ENCODE measurements around the gene ZNF638.
"Not testable (repeated sequence)": the region's sequence is repeated elsewhere in the genome, so short reads cannot be mapped to it uniquely, and the experiment has no call there.

The ZNF638 gene

DNA sequence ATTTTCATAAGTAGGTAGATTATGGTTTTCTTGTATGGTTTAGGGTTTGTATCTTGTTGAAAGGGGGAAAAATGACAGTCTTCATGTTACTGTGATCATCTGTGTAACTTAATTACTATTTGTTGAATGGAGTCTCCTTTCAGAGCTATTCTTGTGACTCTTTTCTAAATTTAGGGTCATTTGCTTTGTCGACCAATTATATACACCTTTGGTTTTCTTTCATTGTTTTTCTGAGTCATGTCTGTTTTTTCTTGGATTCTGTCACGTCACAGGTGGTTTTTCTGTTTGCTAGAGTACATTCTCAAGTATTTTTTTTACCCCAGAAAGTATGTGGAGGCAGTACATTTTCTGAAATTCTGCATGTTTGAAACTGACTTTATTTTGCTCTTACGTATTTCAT lies 78.0 kb downstream of the ZNF638 start:
- DNase-seq (ENCODE audit: low spot score) = no peak

DNA sequence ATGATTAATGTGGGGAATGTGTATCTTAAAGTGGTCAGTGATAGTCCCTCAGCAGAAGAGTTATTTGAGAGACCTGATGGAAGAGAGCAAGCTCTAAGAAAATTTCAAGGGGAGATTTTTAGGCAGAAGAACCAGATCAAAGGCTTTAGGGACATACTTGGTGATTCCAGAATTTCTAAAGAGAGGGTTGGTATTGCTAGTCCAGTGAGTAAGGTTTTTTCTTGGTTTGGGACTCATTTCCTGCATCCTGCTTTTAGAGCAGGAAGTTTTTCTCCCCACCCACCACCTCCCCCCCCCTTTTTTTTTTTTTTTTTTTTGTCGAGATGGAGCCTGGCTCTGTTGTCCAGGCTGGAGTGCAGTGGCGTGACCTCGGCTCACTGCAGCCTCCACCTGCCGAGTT lies 79.1 kb downstream of the ZNF638 start:
- DNase-seq (ENCODE audit: low spot score) = no peak

DNA sequence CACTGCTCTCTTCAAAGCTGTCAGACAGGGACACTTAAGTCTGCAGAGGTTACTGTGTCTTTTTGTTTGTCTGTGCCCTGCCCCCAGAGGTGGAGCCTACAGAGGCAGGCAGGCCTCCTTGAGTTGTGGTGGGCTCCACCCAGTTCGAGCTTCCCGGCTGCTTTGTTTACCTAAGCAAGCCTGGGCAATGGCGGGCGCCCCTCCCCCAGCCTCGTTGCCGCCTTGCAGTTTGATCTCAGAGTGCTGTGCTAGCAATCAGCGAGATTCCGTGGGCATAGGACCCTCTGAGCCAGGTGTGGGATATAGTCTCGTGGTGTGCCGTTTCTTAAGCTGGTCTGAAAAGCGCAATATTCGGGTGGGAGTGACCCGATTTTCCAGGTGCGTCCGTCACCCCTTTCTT lies 85.3 kb downstream of the ZNF638 start:
- DNase-seq (ENCODE audit: low spot score) = not testable (repeated sequence)

DNA sequence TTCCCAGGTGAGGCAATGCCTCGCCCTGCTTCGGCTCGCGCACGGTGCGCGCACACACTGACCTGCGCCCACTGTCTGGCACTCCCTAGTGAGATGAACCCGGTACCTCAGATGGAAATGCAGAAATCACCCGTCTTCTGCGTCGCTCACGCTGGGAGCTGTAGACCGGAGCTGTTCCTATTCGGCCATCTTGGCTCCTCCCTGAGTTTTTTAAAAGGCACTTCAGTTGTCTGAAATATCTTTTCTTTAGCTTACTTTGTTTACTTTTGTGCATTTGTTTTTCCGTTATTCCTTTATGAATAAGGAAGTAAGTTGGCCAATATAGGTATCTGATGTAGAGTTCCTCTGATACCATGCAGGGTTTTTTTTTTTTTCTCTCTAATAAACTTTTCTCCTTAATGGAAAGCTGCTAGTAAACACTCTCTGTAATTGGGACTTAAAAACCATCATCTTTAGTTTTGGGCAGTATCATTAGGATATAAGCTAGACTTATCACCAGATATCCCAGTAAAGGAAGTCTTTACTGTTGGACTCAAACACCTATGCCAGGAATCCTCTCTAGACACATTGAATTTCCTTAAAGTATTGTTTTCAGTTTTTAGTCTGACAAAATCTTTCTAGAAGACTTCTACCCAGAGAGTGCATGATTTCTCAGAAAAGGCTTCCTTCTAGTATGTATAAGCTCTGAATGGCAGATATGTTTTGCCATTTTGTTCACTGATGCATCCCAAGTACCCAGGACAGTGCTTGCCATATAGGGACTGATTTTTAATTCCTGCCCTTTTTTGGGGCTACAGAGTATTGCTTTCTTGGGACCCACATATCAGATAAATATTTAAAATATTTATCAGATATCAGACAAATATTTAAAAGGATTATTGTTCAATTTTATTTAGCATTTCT lies 86.0 kb downstream of the ZNF638 start:
- no peak for DNase-seq (ENCODE audit: low spot score)

DNA sequence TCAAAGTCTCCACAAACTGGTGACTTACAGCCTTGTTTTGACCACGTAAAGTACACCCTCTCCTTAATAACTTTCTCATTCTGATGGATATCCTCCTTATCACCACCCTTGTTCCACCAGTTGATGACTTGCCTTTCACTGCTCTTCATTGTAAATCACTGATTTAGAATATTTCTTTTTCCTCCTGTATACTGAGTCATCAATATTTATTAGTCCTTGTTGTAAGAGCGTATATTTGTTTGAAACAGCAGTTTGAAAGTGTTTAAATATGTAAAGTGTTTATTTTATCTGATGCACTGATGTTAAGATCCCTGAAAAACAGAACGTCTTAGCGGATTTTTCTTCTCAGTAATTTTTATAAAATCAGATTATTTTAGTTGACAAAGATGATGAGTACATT lies 87.6 kb downstream of the ZNF638 start:
- DNase-seq (ENCODE audit: low spot score) = no peak

DNA sequence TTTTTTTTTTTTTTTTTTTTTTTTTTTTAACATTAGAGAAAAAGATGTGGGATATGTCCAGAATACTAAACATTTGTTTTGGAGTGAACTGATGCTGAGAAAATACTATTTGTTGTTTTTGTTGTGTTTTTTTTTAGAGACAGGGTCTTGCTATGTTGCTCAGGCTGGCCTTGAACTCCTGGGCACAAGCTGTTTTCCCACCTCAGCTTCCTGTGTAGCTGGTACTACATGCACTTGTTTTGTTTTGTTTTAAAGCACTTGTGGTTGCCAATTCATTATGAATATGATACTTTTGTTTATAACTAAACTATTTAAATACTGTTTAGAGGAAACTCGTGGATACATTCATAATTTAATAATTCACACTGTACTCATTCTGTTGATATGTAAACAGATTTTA lies 88.4 kb downstream of the ZNF638 start:
- DNase-seq (ENCODE audit: low spot score) = no peak

DNA sequence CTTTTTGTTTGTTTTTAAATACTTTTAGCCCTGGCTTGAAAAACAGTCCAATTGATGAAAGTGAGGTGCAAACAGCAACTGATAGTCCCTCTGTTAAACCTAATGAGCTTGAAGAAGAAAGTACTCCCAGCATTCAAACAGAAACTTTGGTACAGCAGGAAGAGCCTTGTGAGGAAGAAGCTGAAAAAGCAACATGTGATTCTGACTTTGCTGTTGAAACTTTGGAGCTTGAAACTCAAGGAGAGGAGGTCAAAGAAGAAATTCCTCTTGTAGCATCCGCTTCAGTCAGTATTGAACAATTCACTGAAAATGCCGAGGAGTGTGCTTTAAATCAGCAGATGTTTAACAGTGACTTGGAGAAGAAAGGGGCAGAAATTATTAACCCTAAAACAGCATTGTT lies 91.2 kb downstream of the ZNF638 start:
- DNase-seq (ENCODE audit: low spot score) = no peak

DNA sequence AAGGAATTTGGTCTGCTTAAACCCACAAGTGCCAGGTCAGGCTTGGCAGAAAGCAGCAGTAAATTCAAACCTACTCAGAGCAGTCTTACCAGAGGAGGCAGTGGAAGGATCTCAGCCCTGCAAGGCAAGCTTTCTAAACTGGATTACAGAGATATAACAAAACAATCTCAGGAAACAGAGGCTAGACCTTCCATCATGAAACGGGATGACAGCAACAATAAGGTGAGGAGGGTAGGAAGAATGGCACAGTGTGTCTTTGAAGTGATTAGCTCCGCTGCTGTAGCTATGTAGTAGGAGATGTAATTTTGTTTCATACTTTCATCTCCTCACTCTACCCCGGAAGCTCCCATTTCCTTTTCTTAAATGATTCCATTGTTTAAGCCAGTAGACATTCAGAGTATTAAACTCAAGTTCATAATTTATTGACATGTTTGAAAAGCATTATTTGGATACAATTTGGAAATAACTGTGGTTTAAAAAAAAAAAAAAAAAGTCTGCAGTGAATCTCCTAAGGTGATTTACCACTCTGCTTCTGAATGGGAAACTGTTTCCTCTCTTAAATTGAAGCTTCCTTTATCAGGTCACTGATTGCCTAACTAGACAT lies 92.3 kb downstream of the ZNF638 start:
- peak; percentile 2 for DNase-seq (ENCODE audit: low spot score)

DNA sequence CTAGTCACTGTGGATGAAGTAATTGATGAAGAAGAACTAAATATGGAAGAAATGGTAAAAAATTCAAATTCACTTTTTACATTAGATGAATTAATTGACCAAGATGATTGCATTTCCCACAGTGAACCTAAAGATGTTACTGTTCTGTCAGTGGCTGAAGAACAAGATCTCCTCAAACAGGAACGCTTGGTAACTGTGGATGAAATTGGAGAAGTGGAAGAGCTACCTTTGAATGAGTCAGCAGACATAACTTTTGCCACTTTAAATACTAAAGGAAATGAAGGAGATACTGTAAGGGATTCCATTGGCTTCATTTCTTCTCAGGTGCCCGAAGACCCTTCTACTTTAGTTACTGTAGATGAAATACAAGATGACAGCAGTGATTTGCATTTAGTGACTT lies 95.1 kb downstream of the ZNF638 start:
- DNase-seq (ENCODE audit: low spot score) = no peak

DNA sequence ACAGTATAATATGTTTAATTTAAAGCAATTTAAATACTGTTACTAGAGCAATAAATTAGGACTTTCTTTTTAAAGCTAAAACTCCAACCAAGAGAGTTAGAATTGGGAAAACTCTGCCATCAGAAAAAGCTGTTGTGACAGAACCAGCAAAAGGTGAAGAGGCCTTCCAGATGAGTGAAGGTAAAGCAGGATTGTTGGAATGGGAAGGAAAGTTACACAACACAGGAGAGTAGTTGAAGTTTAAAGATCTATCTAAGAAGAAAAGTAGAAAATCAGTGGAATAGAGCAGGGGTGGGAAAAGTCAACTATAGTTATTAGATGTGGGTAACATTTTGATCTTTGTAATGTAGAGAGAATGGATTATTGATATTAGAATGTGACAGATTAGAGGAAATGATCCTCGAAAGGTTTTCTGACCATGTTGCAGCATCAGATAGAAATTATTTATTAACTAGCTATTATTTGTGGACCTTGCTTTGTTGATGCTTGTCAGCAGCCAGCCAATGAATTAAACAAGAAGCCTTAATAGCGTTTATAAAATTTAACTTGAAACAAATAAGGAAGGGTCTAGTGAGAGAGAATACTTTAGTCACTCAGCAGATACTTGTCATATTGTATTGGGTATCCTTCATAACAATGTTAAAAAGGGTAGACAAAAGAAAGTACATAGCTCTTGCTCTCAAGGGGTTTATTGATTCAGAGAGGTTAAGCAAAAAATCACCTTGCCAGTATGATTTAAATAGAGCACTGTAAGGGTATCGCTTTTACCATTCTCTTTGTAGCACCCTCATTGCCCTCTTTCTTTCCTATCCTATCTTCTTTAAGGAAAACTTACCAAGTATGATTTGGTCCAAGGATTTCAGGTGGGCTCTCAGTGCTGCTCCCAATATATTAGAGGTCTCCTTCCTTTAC lies 97.1 kb downstream of the ZNF638 start:
- DNase-seq (ENCODE audit: low spot score) = no peak

DNA sequence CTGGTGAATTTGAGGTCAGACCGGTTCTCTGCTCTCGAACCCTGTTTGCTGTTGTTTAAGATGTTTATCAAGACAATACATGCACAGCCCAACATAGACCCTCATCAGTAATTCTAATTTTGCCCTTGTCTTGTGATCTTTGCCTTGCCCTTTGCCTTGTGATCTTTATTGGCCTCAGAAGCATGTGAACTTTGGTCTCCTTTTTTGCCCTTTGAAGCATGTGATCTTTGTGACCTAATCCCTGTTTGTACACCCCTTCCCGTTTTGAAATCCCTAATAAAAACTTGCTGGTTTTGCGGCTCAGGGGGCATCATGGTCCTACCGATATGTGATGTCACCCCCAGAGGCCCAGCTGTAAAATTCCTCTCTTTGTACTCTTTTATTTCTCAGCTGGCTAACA lies 113.6 kb downstream of the ZNF638 start:
- DNase-seq (ENCODE audit: low spot score) = not testable (repeated sequence)

DNA sequence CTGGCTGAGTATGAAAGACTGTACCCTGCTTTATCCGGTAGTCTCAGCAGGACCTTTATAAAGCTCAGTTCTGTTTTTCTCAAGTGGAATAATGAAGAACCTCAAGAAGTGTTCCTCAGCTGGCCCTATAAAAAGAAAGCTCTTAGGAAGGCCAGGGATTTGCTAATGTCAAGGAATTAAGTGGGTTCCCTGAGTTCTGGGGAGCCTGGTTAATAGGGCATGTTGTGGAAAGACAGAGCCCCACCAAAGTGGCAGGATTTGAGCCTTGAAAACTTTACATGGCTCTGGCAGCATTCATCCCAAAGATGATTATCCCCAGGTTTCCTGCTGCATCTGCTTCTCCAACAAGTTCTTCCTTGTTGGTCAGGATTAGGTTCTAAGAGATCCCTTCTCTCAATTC lies 114.9 kb downstream of the ZNF638 start:
- no peak for DNase-seq (ENCODE audit: low spot score)

DNA sequence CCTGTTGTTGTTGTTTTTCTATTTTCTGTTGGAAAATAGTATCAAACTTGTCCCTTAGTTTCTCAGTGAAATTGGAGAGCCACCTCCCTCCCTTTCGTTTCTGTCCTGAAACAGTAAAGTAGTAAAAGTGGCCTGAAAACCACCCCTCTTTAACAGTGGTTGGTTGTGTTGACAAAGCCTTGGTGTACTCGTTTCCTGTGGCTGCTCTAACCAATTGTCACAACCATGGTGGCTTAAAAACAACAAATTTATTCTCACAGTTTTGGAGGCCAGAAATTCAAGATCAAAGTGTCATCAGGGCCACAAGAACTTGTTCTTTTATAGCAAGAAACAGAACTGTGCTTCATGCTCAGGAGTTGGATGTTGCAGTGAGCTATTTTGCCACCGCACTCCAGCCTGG lies 117.8 kb downstream of the ZNF638 start:
- DNase-seq (ENCODE audit: low spot score) = no peak

DNA sequence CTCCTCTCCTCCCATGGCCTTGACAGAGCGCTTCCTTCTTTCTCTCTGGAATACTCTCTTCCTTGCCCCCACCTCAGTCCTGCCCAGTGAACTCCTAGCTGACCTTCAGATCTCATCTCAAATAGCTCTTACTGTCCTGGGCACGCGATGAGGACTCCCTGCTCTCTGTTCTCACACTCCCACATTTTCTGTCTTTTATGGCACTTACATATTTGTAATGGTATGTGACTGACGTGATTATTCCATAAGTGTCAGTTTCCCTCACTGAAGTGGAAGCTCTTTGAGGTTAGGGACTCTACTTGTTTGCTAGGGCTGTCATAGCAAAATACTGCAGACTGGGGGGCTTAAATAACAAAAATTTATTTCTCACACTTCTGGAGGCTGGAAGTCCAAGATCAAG lies 120.1 kb downstream of the ZNF638 start:
- no peak for DNase-seq (ENCODE audit: low spot score)

DNA sequence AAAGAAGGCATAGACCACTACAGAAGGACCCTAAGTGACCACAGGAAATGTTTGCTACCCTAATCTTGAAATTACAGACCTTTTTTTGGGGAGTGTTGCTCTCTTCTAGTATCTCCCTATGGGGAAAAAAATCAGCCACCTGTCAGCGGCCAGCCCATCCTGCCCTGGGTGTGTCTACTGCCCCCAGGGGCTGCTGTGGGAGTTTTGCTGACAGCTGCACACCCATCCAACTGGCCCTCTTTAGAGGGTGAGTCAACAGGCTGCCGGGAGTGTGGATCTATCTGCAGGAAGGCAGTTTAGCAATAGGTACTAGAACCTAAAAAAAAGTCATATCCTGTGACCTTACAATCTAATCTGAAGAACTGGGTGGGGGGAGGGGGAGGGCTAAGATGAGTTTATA lies 121.0 kb downstream of the ZNF638 start:
- DNase-seq (ENCODE audit: low spot score) = no peak

DNA sequence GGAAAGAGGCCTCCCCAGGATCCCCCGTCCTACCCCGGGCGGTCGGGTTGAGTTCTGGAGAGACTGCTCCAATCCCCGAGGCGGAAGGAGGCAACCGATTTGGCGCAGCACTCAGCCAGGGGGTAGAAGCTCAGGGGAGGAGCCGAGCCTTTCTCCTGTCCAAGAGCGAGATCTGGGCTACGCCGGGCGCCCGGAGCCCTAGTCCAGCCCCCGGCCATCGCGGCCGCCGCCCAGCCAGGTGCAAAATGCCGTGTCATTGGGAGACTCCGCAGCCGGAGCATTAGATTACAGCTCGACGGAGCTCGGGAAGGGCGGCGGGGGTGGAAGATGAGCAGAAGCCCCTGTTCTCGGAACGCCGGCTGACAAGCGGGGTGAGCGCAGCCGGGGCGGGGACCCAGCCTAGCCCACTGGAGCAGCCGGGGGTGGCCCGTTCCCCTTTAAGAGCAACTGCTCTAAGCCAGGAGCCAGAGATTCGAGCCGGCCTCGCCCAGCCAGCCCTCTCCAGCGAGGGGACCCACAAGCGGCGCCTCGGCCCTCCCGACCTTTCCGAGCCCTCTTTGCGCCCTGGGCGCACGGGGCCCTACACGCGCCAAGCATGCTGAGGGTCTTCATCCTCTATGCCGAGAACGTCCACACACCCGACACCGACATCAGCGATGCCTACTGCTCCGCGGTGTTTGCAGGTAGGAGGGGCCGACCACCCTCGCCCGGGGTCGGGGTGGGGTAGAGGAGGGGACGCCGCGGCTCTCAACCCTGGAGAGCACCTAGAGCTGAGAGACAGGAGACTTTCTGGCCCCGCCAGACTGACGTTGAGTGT lies 122.0 kb downstream of the ZNF638 start, which contains the start of gene DYSF:
TSS of gene DYSF (plus strand) at position 158 of the 817 bp plus-strand sequence.
- DNase-seq (ENCODE audit: low spot score) = no peak

DNA sequence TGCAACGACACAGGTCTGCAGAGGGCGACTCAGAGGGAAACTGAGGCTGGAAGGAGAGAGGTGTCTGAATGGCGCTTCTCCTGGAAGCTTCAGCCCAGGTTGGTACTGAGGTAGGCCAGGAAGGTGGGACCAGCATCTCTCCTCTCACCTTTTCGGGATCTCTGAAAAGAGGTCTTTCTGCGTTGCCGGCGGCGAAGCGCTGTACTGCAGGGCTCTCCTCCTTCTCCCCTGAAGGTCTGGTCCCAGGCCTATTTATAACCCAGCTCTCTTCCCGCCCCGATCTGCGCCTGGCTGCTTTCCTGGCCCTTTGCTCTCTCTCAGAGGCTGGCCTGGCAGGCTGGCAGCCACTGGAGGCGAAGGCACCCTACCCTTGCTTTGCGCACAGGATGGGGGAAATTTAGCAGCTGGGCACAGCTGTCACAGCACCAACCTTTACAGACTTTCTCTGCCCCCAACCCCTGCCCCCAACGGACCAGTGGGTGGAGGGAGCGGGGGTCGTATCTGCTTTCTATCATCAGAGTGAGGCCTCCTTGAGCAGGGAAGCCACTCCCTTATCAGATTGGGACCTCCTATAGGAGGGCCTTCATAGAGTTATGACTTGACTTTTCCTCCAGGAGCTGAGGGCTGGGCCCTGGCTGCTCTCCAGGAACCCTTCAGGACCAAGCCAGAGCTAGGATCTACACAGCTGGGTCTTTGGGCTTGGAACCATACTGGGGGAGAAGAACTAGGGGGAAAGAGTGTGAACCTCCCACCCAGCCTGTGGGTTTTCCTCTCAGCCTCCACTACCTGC lies 122.8 kb downstream of the ZNF638 start:
- no peak for DNase-seq (ENCODE audit: low spot score)

DNA sequence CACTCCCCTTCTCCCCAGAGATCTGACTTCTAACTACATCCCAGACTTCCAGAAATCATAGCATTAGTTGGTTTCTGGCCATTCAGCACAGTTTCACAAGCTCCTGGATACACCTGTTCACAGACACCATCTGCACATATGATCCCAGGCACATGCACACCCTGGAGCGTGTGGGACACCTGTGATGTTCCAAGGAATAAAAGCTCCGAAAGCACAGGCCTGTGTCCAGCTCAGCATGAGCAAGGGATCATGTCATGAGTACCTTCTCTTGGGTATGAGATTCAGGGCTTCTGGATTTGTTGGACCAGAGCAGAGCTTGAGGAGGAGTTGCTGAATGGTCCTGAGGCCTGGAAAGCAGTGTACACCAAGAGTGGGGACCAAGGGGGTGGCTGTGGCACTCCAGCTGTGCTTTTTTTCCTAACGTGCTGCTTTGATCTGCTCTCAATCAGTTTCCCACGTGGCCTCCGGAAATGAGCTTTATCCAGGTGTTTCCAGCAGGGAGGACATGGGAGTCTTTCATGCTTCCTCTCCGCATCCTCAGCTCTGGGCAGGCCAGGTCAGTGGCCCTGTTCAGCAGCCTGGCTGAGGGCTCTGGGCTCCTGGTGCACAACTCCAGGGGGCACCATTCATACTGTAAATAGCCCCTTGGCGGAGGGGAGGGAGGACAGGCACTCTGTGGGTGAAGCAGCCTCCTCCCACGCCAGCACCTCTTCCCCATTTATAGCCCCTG lies 123.6 kb downstream of the ZNF638 start:
- no peak for DNase-seq (ENCODE audit: low spot score)

DNA sequence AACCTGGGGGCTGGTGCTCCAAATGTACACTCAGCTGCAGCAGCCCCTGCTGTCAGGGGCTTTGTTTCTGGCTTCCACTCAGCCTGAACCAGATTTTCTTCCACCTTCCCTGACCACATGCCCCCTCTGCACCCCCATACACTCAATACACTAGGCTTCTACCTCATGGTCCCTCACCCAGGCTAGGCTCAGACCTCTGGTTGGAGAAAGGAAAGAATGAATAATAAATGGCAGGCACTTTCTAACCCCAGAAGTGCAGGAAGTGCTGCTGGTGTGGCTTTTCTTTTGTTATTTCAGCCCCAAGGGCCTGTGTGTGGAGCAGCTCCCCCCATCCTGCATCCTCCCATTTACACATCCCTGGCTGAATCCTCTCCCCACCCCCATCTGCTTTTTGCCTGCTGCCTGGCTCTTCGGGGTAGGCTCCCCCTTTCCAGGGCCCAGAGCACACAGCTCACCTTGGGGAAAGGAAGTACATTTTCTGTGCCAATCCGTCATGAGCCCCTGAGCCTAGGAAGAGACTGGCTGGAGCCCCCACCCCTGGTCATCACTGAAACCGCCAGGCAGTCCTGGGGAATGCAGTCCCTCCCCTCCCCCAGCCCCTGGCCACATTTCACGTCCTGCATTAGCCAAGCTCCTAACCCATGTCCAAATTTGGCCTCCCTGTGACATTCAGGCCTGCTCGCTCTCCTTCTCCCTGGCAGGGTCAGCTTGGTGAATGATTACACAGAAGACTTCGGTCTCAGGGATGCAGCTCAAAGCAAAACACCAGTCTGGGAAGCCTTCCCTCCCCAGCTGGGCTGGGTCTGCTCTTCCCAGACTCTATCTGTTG lies 124.4 kb downstream of the ZNF638 start:
- DNase-seq (ENCODE audit: low spot score) = no peak
